NCI-H82 treated with DMSO at 0.1 percent for 48 hours (cell line): Measurements from ENCODE around the gene CAPSL.
"Not testable (repeated sequence)": the region's sequence is repeated elsewhere in the genome, so short reads cannot be mapped to it uniquely, and the experiment has no call there.

Experiments used
- DNase-seq: peaks from one replicate; lab custom pipeline; 2025; ENCODE audit not compliant: unreplicated experiment; lab: John Stamatoyannopoulos, UW

The CAPSL gene

DNA sequence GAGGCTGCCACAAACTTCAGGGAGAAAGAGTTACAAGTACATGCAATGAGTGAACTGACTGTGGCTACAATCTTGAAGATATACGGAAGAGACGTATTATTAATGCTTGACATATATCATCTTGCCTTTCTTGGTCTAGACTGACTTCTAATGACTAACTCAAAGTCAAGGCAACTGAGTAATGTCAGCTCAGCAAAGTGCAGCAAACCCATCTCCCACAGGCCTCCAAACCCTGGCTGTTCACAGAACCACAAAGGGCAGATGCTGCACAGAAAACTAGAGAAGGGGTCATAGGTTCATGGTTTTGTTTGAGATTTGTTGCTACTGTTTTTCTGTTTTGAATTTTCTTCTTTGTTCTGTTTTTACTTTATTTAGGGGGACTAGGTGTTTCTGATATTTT lies 60.8 kb downstream of the CAPSL start:
- DNase-seq, result no peak

DNA sequence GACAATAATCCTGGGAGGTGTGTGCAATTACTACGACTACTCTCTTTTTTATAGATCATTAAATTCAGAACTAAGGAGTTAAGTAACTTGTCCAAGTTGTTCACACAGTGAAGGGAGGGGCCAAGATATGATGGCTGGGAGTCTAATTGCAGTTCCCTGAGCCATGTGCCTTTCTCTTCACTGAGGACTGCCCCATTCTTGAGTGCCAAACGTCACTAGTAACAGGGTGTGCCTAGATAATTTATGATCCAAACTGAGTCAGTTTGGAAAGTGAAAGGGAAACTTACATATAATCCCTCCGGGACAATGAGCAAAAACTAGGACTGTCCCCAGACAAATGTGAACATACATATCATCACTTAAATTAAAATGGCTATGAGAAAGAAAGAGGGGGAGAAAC lies 61.5 kb downstream of the CAPSL start:
- no peak for DNase-seq

DNA sequence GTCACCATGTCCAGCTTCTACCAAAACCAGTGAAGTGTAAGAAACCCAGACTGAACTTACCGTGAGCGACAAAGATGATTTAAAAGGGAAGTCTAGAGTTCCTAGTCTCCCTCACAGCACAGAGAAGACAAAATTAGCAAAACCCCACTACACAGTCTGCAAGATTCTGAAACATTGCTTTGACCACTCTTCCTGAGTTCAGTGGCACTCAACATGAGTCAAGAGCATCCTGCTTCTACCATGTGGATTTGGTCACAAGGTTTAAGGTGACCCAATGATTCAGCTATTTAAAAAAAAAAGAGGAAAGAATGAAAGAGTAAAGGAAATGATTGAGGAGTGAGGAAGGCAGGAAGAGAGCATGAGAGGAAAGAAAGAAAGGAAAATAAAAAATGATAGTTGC lies 62.0 kb downstream of the CAPSL start:
- DNase-seq, result no peak

DNA sequence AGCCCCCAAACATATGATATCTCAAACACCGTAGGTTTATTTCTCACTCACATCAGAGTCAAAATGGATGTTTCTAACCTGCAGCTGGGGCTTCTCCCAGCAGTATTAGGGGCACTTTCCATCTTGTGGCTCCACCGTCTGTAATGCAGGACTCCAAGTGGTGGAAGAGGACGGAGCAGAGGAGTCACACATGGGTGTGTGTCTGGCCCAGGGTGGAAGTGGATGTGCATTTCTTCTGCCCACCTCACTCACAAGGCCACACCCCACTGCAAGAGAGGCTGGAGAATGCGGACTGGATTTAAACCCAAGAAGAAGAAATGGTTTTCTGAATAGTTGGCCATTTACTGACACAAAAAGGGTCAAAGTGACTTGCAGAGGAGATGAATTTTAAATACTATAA lies 67.8 kb downstream of the CAPSL start:
- no peak for DNase-seq

DNA sequence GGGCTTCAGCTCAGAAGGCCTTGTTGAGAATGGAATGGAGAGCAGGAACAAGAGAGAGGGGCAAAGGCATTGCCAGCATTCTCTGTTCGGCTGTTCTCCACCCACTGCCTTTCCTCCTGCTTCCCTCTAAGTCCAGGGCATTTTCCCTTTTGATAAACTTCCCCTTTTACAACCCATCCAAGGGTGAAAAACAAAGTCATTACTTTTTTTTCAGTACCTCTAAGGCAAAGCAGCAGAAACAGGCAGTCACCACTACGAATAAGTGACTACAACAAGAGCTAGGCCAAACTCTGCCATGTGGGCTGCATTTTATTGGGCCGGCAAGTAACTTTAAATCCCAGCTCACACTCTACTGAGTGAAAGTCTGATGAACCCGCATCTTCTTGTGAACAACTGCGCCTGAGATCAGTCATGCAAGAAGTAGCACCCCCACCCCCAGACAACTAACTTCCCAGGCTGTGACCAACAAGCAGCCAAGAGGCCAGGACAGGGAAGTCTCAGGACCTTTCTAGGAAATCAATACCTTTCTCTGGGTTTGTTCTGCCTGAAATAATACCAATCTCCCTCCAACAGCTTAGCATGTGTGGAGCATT lies 68.6 kb downstream of the CAPSL start:
- DNase-seq, result no peak

DNA sequence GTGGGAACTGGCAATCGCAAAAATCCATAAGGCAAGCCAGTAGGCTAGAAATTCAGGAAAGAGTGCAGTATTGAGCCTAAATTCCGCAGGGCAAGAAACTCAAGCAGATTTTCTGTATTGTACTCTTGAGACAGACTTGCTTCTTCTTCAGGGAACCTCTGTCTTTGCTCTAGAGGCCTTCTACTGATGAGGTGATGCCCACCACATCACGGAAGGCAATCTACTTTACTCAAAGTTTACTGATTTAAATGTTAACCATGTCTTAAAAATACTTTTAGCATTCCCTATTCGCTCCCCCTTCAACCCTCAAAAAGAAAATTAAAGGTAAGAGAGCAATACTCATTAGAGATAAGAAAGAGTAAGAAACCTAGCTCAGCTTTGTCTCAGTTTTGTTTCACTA lies 70.4 kb downstream of the CAPSL start:
- DNase-seq, result no peak

DNA sequence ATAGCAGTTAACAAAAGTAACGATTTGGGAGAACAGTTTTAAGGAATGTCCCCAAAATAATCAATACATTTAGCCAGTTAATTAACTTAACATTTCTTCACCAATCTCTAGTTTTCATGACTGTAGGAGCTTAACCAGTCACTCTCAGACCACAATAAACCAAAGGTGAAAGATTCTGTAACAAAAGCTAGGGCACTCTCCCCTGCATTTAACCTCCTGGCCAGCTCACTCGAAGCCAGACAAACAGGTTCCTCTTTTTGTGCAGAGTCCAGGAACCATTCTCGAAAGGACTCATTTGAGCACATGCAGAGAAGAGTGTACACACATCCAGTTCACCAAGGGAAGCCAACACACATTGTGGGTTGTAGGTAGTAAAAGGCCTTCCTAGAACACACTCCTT lies 75.3 kb downstream of the CAPSL start:
- DNase-seq, result no peak

DNA sequence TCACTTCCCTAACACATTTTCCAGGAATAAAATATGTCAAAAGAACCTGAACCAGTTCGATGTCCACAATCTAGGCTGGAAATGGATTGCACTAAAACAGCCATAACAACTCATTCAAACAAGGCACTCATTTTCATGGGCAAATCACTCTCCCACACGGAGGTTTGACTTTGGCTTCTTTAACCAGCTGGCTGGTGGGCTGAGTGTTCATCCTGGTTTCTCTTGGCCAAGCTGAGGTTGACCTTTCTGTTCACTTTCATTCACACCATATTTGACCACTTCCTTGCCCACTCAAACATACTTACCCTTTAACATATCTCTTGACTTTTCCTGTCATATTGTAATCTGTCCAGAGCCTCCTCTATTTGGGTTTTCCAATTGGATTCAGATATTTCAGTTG lies 76.3 kb downstream of the CAPSL start:
- DNase-seq, result no peak

DNA sequence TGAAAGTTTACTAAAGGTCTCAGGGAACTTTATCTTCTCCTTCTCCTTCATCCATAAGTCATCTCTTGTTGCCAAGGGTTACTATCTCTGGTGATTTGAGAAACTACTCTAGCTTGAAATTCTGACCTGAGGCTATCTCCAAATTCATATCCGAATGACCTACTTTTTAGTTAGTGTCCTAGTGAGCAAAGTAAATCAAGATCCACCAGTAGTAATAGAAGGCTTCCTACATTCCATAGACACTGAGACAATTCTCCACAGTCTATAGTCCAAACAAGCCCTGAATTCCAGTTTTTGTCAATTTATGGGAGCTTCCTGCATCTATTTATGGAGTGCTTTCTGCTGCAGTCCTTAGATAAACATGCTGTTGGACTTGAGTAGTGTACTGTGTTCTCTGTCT lies 76.7 kb downstream of the CAPSL start:
- DNase-seq, result no peak

DNA sequence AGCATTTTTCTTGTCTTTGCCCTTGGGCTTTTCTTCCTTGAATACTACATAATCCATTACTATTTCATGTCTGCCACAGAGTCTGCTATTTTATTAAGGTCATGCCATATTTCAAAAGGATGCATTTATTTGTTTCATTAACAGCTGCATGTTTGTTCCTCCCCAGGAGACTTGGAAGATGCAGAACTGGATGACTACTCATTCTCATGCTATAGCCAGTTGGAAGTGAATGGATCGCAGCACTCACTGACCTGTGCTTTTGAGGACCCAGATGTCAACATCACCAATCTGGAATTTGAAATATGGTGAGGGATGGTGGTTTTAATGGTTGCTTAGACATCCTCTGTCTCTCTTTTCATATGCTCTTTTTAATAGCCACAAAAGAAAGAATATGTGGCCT lies 77.7 kb downstream of the CAPSL start:
- no peak for DNase-seq

DNA sequence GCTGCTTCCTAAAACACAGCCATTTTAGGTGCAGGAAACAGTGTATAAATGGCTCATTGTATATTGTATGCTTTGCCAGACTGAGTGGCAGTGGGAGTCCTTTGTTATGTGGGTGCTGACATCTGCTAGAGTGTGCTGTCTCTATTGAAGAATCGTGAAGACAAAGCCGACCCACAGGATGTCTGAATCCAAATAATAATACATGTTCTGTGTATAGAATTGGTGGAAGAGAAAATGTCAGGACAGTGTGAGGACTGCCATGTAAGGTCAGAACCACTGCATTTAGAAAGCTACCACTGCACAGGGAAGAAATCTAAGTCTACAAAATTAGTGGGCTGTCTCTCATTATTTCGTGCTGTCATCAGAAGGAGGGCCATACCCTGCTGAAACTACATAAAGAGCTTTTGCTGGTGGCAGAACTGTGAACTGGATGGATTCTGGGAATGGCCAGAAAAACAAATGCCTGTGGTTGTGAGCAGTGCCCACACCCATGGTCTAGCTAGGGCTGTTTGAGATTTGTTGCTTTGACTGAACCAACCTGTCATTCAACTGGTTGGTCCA lies 79.2 kb downstream of the CAPSL start:
- DNase-seq, result no peak

DNA sequence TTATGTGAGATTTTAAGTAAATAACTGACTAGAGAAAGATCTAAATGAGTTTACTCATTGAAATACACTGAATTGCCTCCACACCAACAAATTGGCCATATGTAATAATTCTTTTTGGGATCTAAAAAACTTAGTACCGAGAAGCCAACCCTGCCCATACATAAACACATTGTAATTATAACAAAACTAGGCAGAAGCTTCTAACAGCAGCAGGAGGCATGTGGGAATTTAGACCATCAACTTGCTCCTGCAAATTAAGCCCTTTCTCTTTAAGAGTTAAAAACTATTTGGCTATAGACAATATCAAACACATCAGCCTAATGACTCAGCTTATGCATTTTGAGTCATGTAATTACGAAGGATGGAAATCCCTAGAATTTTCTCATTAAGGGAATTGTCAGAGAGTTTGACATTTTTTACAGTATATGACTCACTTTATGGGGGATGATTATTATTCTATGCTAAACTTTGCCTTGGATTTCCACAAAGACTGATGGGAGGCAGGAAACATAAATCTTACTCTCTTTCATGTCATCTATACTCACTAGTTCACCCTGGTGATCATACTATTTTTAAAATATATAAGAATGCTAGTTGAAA lies 80.7 kb downstream of the CAPSL start:
- DNase-seq, result no peak

DNA sequence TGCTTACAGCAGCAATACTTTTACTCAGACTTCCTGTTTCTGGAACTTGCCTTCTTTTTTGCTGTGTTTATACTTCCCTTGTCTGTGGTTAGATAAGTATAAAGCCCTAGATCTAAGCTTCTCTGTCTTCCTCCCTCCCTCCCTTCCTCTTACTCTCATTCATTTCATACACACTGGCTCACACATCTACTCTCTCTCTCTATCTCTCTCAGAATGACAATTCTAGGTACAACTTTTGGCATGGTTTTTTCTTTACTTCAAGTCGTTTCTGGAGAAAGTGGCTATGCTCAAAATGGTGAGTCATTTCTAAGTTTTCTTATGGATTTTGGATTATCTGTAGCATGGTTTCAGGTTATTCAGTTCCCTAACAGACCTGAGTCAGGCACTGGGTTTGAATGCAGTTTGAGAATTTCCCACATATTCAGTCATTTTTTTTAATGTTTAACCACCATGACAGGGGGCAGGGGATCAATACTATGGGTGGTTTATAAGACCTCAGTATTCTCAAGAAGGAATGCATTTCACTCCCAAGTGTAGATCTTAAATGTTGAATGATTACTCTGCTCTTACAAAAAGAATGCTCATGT lies 81.6 kb downstream of the CAPSL start, which contains the start of gene IL7R:
Gene IL7R, plus strand, starts transcription at position 127 of the 587 bp plus-strand sequence. Its CDS starts 87 bp downstream, at position 214.
- no peak for DNase-seq

DNA sequence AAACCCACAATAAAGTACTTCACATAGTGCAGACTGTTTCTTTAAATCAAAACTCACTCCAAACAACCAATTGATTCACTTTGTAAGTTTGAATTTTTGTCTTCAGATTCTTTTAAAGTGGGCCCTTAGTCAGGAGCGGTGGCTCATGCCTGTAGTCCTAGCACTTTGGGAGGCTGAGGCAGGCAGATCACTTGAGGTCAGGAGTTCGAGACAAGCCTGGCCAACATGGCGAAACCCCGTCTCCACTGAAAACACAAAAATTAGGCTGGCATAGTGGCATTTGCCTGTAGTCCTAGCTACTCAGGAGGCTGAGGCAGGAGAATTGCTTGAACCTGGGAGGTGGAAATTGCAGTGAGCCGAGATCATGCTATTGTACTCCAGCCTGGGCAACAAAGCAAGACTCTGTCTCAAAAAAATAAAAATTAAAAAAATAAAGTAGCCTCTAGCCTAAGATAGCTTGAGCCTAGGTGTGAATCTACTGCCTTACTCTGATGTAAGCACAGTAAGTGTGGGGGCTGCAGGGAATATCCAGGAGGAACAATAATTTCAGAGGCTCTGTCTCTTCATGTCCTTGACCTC lies 82.1 kb downstream of the CAPSL start:
- DNase-seq, result not testable (repeated sequence)

DNA sequence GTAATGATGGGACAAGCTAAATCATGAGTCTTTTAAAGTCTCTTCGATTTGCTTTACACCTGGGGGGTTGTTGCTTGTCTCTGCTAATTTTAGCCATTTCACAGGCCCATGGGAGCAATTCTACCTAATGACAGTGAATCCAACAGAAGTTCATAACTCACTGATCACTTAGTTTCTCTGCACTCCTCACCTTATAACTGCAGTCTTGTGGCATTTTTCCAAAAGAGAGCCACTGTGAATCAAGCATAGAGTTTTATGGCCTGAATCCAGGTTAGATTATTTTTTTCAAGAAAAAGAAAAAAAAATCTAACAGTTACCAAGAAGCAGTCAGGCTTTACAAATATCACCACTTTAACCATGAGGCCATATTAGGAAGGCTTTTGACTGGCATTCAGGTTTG lies 83.2 kb downstream of the CAPSL start:
- no peak for DNase-seq
